Thyroid gland (tissue), 4 donors: ENCODE results near the gene PODNL1. TPM values are rescaled to one million over a fixed set of nuclear protein-coding genes. Genes with fewer than 3 reads are reported as not detected.

Experiments
- DNase-seq, 2 donors: peaks; one replicate each; pipeline ENCODE4 v3.0.0-alpha.2; 2019
- H3K27ac ChIP-seq, 3 donors: fragments of 200-600 bp; sonication (generic); 1 replicate in 2 of 3; 2 replicates in 1 of 3; pipeline ENCODE4 v1.5.1; 2016 to 2019; ENCODE audit warnings: mild to moderate bottlenecking in 1 of 3, moderate library complexity in 1 of 3
- H3K27me3 ChIP-seq: fragments of 200-600 bp; sonication (generic); one replicate; pipeline ENCODE4 v1.5.1; 2019
- H3K36me3 ChIP-seq, 2 donors: fragments of 200-600 bp; sonication (generic); one replicate each; pipeline ENCODE4 v1.5.1; 2016 to 2019
- H3K4me1 ChIP-seq, 2 donors: fragments of 200-600 bp; sonication (generic); one replicate each; pipeline ENCODE4 v1.5.1; 2017 to 2019
- H3K4me3 ChIP-seq, 3 donors: fragments of 200-600 bp; sonication (generic); replicated peaks in 1 of 3; 1 replicate in 2 of 3; 2 replicates in 1 of 3; pipeline ENCODE4 v1.5.1; 2016; ENCODE audit warnings: mild to moderate bottlenecking in 1 of 3
- H3K9me3 ChIP-seq: fragments of 200-600 bp; sonication (generic); one replicate; pipeline ENCODE4 v1.5.1; 2017
- POLR2A ChIP-seq, 2 donors: fragments of 450-650 bp; IDR thresholded peaks; one replicate each; pipeline ENCODE4 v1.6.1; 2017; ENCODE audit warnings: antibody characterized with exemption in 2 of 2, mild to moderate bottlenecking in 2 of 2, moderate library complexity in 1 of 2
- WGBS, 2 donors: methylation state at CpG; one replicate each; pipeline ENCODE4 v1.1.5; 2017; 5-methylcytosine and 5-hydroxymethylcytosine counted together
- intact Hi-C: fragments of 100-400 bp; cut with DNase I; formaldehyde crosslinking; loops from one replicate; pipeline ENCODE4 v1.15.1; 2023
- total RNA-seq, 4 donors: library from RNA; depleted of rRNA; stranded (reverse); fragments of >200 nt; gene quantifications; one replicate each; pipeline ENCODE4 v1.2.3, GENCODE V29; 2016
- TF ChIP-seq, protein P1 (sequence below), 6 experiments: fragments of 200-600 bp in 3 of 6; fragments of 450-650 bp in 3 of 6; sonication (generic) in 3 of 6; IDR thresholded peaks; one replicate each; pipeline ENCODE4 v1.5.1; 2016 to 2019; ENCODE audit warnings: antibody characterized with exemption in 6 of 6, mild to moderate bottlenecking in 2 of 6, inconsistent platforms in 1 of 6, moderate library complexity in 1 of 6

PODNL1 gene, protein sequence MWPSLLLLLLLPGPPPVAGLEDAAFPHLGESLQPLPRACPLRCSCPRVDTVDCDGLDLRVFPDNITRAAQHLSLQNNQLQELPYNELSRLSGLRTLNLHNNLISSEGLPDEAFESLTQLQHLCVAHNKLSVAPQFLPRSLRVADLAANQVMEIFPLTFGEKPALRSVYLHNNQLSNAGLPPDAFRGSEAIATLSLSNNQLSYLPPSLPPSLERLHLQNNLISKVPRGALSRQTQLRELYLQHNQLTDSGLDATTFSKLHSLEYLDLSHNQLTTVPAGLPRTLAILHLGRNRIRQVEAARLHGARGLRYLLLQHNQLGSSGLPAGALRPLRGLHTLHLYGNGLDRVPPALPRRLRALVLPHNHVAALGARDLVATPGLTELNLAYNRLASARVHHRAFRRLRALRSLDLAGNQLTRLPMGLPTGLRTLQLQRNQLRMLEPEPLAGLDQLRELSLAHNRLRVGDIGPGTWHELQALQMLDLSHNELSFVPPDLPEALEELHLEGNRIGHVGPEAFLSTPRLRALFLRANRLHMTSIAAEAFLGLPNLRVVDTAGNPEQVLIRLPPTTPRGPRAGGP
- total RNA-seq = 1 to 10 TPM in 1 of 4 donors, under 1 TPM in 2, not detected in 1; 0.40 to 1.4 (median 0.63) TPM

DNA sequence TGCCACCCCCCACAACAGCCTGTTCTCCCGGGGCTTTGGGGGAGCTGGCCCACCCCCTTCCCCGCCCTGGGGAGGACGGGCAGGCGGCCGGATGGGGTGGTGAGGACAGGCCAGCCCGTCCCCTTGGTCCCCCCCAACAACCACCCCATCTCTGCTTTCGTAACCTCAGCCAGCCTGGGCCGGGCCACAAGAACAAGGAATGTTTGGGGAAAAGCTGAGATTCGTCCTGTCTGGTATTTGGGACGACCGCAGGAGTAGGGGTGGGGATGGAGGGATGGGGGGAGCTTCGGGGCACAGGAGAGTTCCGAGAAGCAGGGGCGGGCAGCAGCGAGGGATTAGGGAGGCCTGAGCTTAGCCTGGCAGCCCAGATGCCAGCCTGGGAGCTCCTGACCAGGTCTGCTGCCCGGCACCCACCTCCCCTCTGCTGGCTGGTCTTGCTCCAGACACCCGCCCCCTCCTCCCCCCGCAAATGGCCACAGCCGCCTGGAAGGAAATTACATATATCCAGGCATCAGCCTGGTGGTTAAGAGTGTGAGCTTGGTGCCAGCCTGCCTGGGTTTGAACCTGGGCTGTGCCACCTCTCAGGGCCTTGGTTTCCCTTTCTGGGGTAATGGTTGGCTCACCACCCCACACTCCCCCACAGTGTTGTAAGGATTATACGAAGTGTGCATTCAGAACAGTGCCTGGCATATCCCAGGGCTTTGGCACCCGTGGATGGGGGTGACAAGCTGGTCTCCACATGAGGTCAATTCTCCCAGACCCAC lies at the start of gene PODNL1:
Gene PODNL1 (minus strand): TSS at position 117 of the 764 bp plus-strand sequence. CDS start 236 bp downstream, outside the sequence.
- Histone ChIP-seq H3K27ac (no peak within 1 kb of the TSS), H3K27me3 (peaks cover 8% of the 10 kb centered on the region), H3K9me3 (no peaks in the 10 kb centered on the region), H3K36me3 (no peaks in the 10 kb centered on the region), H3K4me3 (no peak within 1 kb of the TSS), H3K4me1 (no peaks in the 10 kb centered on the region)
- WGBS, 2 donors = 17 to 26% methylated on average over 12 to 14 of the region's 21 CpGs
- TF ChIP-seq POLR2A (IDR thresholded peaks at IDR 0.05) = no peak
- TF ChIP-seq, protein P1, sequence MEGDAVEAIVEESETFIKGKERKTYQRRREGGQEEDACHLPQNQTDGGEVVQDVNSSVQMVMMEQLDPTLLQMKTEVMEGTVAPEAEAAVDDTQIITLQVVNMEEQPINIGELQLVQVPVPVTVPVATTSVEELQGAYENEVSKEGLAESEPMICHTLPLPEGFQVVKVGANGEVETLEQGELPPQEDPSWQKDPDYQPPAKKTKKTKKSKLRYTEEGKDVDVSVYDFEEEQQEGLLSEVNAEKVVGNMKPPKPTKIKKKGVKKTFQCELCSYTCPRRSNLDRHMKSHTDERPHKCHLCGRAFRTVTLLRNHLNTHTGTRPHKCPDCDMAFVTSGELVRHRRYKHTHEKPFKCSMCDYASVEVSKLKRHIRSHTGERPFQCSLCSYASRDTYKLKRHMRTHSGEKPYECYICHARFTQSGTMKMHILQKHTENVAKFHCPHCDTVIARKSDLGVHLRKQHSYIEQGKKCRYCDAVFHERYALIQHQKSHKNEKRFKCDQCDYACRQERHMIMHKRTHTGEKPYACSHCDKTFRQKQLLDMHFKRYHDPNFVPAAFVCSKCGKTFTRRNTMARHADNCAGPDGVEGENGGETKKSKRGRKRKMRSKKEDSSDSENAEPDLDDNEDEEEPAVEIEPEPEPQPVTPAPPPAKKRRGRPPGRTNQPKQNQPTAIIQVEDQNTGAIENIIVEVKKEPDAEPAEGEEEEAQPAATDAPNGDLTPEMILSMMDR (IDR thresholded peaks at IDR 0.05) = no peak
- intact Hi-C loops = no loop called here
- no peak for DNase-seq

DNA sequence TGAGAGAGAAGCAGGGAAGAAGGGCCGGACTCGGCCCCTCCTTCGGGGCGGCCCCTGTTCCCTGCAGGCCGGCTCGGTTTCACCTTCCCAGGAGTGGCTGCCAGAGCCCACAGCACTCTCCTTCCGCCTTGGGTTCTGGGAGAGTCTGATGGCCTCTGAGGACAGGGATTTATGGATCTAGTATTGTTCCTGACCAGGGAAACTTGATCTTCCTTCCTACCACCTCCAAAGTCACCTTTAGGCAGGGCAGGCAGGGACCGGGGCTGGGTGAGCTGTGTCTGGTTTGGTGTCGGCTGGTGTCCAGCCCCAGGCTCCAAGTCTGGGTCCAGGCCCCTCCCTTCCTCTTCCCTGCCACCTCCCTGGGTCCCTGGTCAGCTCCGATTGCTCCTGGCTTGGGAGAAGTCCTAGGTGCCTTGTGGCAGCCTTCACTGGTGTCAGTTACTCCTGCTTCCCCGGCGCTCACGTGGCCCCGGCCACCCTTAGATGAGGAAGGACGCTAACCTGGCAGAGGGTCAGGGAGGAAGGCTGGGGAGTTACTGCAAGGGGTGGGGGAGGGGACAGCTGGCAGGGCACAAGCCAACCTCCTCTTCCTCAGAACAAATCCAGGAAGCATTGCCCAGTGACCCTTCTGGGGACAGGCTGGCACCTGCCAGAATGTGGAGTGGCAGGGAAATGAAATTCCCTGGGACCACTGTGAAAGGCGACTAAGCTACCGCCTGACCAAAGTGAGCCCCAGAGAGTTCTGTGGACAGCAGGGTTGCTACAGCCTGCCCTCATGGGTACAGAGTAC lies 49.1 kb upstream of the PODNL1 start:
- intact Hi-C loops = no loop called here
- Histone ChIP-seq H3K4me3 (no peak overlapping the region), H3K4me1 (peaks cover 25 to 38% of the 10 kb centered on the region in 2 donors), H3K9me3 (no peaks in the 10 kb centered on the region), H3K27me3 (no peaks in the 10 kb centered on the region), H3K27ac (peak overlapping the region; percentile 76 to 84 (median 78)), H3K36me3 (peaks cover under 1 to 10% of the 10 kb centered on the region in 2 donors)
- TF ChIP-seq, protein P1 (IDR thresholded peaks at IDR 0.05) = no peak
- no peak for TF ChIP-seq POLR2A (IDR thresholded peaks at IDR 0.05)
- WGBS, 2 donors = 61 to 64% methylated on average over 10 to 12 of the region's 17 CpGs
- peak; percentile 76 to 77 for DNase-seq

DNA sequence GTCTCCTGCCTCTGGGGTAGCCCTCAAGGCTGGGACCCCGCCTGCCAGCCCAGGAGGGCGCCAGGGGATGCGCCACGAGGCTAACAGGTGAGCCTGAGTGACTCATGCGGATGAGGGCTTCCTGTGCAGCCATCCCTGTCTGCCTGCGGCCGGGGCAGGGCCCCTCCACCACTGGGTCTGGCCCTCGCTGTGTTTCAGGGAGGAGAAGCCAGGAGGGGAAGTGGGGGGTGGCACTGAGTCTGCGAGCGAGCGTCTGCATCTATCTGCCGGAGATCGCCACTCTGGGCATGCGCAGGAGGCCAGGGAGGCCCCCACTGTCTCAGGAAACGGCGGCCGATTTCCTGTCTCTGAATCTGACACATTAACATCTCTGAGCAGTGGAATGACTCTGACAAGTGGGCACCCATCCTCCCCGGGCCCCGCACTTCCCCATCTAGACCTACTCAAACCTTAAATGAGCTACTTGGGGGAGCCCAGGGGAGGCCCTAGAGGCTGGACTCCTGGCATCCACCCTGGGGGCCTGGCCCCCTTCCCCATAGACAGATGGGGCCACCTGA lies 48.2 kb upstream of the PODNL1 start:
- no peaks in the 10 kb centered on the region for H3K27me3 ChIP-seq
- peak; percentile 69 to 76 for DNase-seq
- H3K4me3 ChIP-seq = no peak overlapping the region
- H3K4me1 ChIP-seq = peaks cover 25 to 38% of the 10 kb centered on the region in 2 donors
- 45 to 59% methylated on average over 16 to 19 of the region's 19 CpGs for WGBS, 2 donors
- intact Hi-C loops = no loop called here
- no peaks in the 10 kb centered on the region for H3K9me3 ChIP-seq
- H3K27ac ChIP-seq = peak overlapping the region; percentile 76 to 84 (median 78)
- H3K36me3 ChIP-seq = peaks cover 4 to 12% of the 10 kb centered on the region in 2 donors
- TF ChIP-seq, protein P1 (IDR thresholded peaks at IDR 0.05) = no peak
- peak in 1 of 2 donors; percentile 7 for TF ChIP-seq POLR2A (IDR thresholded peaks at IDR 0.05)

DNA sequence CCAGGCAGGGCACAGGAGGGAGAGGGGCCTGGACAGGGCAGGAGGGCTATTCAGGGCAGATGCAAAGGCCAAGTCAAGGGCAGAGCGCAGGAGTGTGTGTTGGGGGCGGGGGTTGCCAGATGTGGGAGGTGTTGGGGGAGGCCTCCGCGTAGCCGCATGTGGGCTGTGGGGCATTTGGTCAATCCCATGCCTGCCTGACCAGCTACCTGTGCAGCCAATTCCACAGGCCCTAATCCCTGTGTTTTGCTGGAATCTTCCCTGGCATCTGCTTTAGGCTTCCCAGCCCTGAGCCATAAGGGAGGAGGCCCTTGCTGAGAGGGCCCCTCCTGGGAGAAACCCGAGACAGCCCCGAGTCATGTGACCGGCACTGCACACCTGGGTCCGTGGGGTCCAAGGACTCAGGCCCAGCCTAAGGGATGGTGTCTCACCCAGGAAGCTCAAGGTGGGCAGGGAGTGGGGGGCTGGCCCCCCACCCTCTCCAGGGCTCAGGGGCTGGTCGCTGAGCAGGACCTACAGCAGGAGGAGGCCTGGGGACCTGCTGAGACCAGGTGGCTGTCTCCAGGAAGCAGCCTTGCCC lies 47.6 kb upstream of the PODNL1 start:
- DNase-seq = no peak
- Histone ChIP-seq H3K27me3 (no peaks in the 10 kb centered on the region), H3K36me3 (peaks cover 4 to 8% of the 10 kb centered on the region in 2 donors), H3K4me1 (peaks cover 25 to 38% of the 10 kb centered on the region in 2 donors), H3K27ac (peak overlapping the region; percentile 76 to 84 (median 78)), H3K4me3 (no peak overlapping the region), H3K9me3 (no peaks in the 10 kb centered on the region)
- WGBS, 2 donors = 62 to 100% methylated on average over 5 to 6 of the region's 10 CpGs
- TF ChIP-seq, protein P1 (IDR thresholded peaks at IDR 0.05) = no peak
- no peak for TF ChIP-seq POLR2A (IDR thresholded peaks at IDR 0.05)
- intact Hi-C loops = no loop called here
